Left cardiac atrium (tissue), 2 donors: ENCODE results near the gene OR1D2. TPM values are rescaled to one million over a fixed set of nuclear protein-coding genes. Genes with fewer than 3 reads are reported as not detected.

Experiments used
- total RNA-seq, 2 donors: library from RNA; stranded (reverse); fragmentation: NEBNext Ultra II Directional; extraction: Animal tissue kit (Norgen Biotek cat#: 25700); gene quantifications; one replicate each; pipeline ENCODE4 v1.2.1, GENCODE V29; 2021
- donor health status: DM: no; HTN: yes; CAD: no; lungs with severe emphysema.
- donor health status: DM: yes; HTN: yes; CAD: no.

Gene OR1D2
- total RNA-seq, 2 donors from 2014 or later = not detected

Other genes starting within 250 kb of the OR1D2 start
- not detected for gene OR1D5, start 40.8 kb downstream of the OR1D2 start, total RNA-seq
- gene OR1G1, start 23.1 kb upstream of the OR1D2 start, total RNA-seq = not detected
- gene OR1A2, start 93.1 kb upstream of the OR1D2 start, total RNA-seq = not detected
- gene OR1A1, start 103.2 kb upstream of the OR1D2 start, total RNA-seq = not detected
- under 1 TPM in 1 of 2 donors, not detected in 1; 0.12 TPM for gene OR3A1, start 193.9 kb upstream of the OR1D2 start, total RNA-seq